HepG2 (cell line): ENCODE measurements around the gene SH2D3A. TPM values are rescaled to one million over a fixed set of nuclear protein-coding genes. Genes with fewer than 3 reads are reported as not detected.

Experiments used
- BATF2 ChIP-seq: sonication (generic); formaldehyde crosslinking; IDR thresholded peaks from 2 replicates; pipeline ENCODE4 v1.8.0; 2022; ENCODE audit warnings: mild to moderate bottlenecking, missing genetic modification reagents, moderate library complexity
- ELF1 ChIP-seq: sonication (generic); formaldehyde crosslinking; IDR thresholded peaks from 2 replicates; pipeline ENCODE4 v1.4.0; 2020; ENCODE audit warnings: missing genetic modification reagents
- GRHL1 ChIP-seq: sonication (generic); formaldehyde crosslinking; conservative IDR thresholded peaks from 2 replicates; pipeline ENCODE4 v1.8.0; 2022; ENCODE audit warnings: missing genetic modification reagents
- HCFC1 ChIP-seq: fragments of 150-350 bp; IDR thresholded peaks from 2 replicates; pipeline ENCODE4 v1.6.1; 2014; ENCODE audit warnings: low read depth, low read length
- KLF11 ChIP-seq: IDR thresholded peaks from 2 replicates; pipeline ENCODE4 v1.6.1; 2016; ENCODE audit warnings: missing compliant biosample characterization
- NBN ChIP-seq: fragments of 450-650 bp; conservative IDR thresholded peaks from 2 replicates; pipeline ENCODE4 v1.6.1; 2017
- NCOA1 ChIP-seq: sonication (generic); formaldehyde crosslinking; IDR thresholded peaks from 2 replicates; pipeline ENCODE4 v1.9.0; 2021; ENCODE audit warnings: missing genetic modification reagents
- PLSCR1 ChIP-seq: sonication (generic); formaldehyde crosslinking; IDR thresholded peaks from 2 replicates; pipeline ENCODE4 v1.5.0; 2020; ENCODE audit warnings: missing genetic modification reagents, mild to moderate bottlenecking, borderline replicate concordance
- PRMT3 ChIP-seq: sonication (generic); formaldehyde crosslinking; IDR thresholded peaks from 2 replicates; pipeline ENCODE4 v1.8.1; 2022; ENCODE audit warnings: low read depth, mild to moderate bottlenecking, moderate library complexity, missing genetic modification reagents, borderline replicate concordance
- REPIN1 ChIP-seq: sonication (generic); formaldehyde crosslinking; IDR thresholded peaks from 2 replicates; pipeline ENCODE4 v1.8.0; 2022; ENCODE audit warnings: missing genetic modification reagents, low read depth, mild to moderate bottlenecking, borderline replicate concordance
- SETDB1 ChIP-seq: sonication (generic); formaldehyde crosslinking; IDR thresholded peaks from 2 replicates; pipeline ENCODE4 v1.5.1; 2020; ENCODE audit warnings: missing genetic modification reagents, mild to moderate bottlenecking, borderline replicate concordance
- ZKSCAN8 ChIP-seq: IDR thresholded peaks from 2 replicates; pipeline ENCODE4 v1.6.1; 2016; ENCODE audit warnings: borderline replicate concordance, missing genetic modification reagents, missing compliant biosample characterization
- ZNF101 ChIP-seq: sonication (generic); formaldehyde crosslinking; IDR thresholded peaks from 2 replicates; pipeline ENCODE4 v1.4.0; 2020; ENCODE audit warnings: mild to moderate bottlenecking, low read depth, missing genetic modification reagents, borderline replicate concordance
- ZNF275 ChIP-seq: sonication (generic); formaldehyde crosslinking; IDR thresholded peaks from 2 replicates; pipeline ENCODE4 v1.8.0; 2022; ENCODE audit warnings: missing genetic modification reagents, mild to moderate bottlenecking, inconsistent platforms, borderline replicate concordance
- ZNF337 ChIP-seq: sonication (generic); formaldehyde crosslinking; IDR thresholded peaks from 2 replicates; pipeline ENCODE4 v1.5.1; 2020; ENCODE audit warnings: missing genetic modification reagents, low read depth, mild to moderate bottlenecking, borderline replicate concordance
- ZNF350 ChIP-seq: sonication (generic); formaldehyde crosslinking; IDR thresholded peaks from 2 replicates; pipeline ENCODE4 v1.4.0; 2020; ENCODE audit warnings: mild to moderate bottlenecking, low read depth, missing genetic modification reagents, borderline replicate concordance
- ZNF629 ChIP-seq: sonication (generic); formaldehyde crosslinking; conservative IDR thresholded peaks from 2 replicates; pipeline ENCODE4 v1.5.0; 2020; ENCODE audit warnings: missing genetic modification reagents
- ZNF660 ChIP-seq: sonication (generic); formaldehyde crosslinking; IDR thresholded peaks from 2 replicates; pipeline ENCODE4 v1.5.1; 2020; ENCODE audit warnings: mild to moderate bottlenecking, low read depth, missing genetic modification reagents, borderline replicate concordance
- ZNF704 ChIP-seq: sonication (generic); formaldehyde crosslinking; IDR thresholded peaks from 2 replicates; pipeline ENCODE4 v1.8.1; 2023; ENCODE audit warnings: mild to moderate bottlenecking, inconsistent platforms, moderate library complexity, missing genetic modification reagents, borderline replicate concordance
- ZNF780A ChIP-seq: sonication (generic); formaldehyde crosslinking; IDR thresholded peaks from 2 replicates; pipeline ENCODE4 v1.8.0; 2022; ENCODE audit warnings: mild to moderate bottlenecking, missing genetic modification reagents, moderate library complexity
- ZNF790 ChIP-seq: sonication (generic); formaldehyde crosslinking; IDR thresholded peaks from 2 replicates; pipeline ENCODE4 v1.8.0; 2022; ENCODE audit warnings: missing genetic modification reagents, mild to moderate bottlenecking, borderline replicate concordance
- ZNF878 ChIP-seq: sonication (generic); formaldehyde crosslinking; IDR thresholded peaks from 2 replicates; pipeline ENCODE4 v1.8.1; 2023; ENCODE audit warnings: mild to moderate bottlenecking, missing genetic modification reagents, moderate library complexity
- ZNF879 ChIP-seq: sonication (generic); formaldehyde crosslinking; IDR thresholded peaks from 2 replicates; pipeline ENCODE4 v1.8.1; 2023; ENCODE audit warnings: missing genetic modification reagents
- ZSCAN9 ChIP-seq: IDR thresholded peaks from 2 replicates; pipeline ENCODE4 v1.6.1; 2016; ENCODE audit warnings: borderline replicate concordance
- polyA plus RNA-seq, 8 experiments: library from polyadenylated mRNA; depleted of rRNA in 3 of 8; stranded (reverse) in 7 of 8; unstranded in 1 of 8; fragments of >200 nt; fragmentation: Illumina TruSeq in 4 of 8; extraction: Trizol in 4 of 8; gene quantifications; 2 replicates each; pipeline versions ENCODE4 v1.2.1 to v1.2.3, GENCODE V29; 2011 to 2016; ENCODE audit warnings: low read depth in 4 of 8, missing spikeins in 1 of 8, mixed read lengths in 1 of 8; ENCODE audit not compliant: insufficient read depth in 1 of 8
- total RNA-seq, 5 experiments: library from RNA; depleted of rRNA; stranded (reverse); fragments of >200 nt; fragmentation: Illumina TruSeq; extraction: Trizol; gene quantifications; 2 replicates each; pipeline ENCODE4 v1.2.3, GENCODE V29; 2016; ENCODE audit warnings: low read depth in 1 of 5

The SH2D3A gene
- total and polyA plus RNA-seq, 2 of the 13 experiments (the other 11 are each of a cell fraction or from before 2014, with no cell fraction given) = 1.0 to 2.2 TPM

- no peak for TF ChIP-seq ZNF660 (CRISPR knock-in tag)
- no peak; the same call in 1 of the 2 replicates for TF ChIP-seq ZNF275 (CRISPR knock-in tag)
- TF ChIP-seq ZNF337 (CRISPR knock-in tag) = peak; percentile 12; the same call in 1 of the 2 replicates
- TF ChIP-seq PRMT3 = no peak
- TF ChIP-seq REPIN1 (CRISPR knock-in tag) = no peak
- TF ChIP-seq NBN = no peak
- TF ChIP-seq ZNF101 (CRISPR knock-in tag) = no peak
- TF ChIP-seq SETDB1 (CRISPR knock-in tag) = no peak
- no peak for TF ChIP-seq GRHL1 (CRISPR knock-in tag)
- no peak for TF ChIP-seq PLSCR1
- TF ChIP-seq ZNF350 = peak; percentile 83
- TF ChIP-seq ZKSCAN8 (CRISPR knock-in tag) = no peak
- peak; percentile 56; the same call in 1 of the 2 replicates for TF ChIP-seq KLF11 (CRISPR knock-in tag)
- no peak for TF ChIP-seq BATF2 (CRISPR knock-in tag)
- no peak for TF ChIP-seq NCOA1
- no peak for TF ChIP-seq ZNF780A (CRISPR knock-in tag)
- no peak; the same call in 1 of the 2 replicates for TF ChIP-seq ELF1 (CRISPR knock-in tag)
- TF ChIP-seq ZNF790 (CRISPR knock-in tag) = peak; percentile 35; the same call in 1 of the 2 replicates
- TF ChIP-seq ZNF879 = no peak
- no peak for TF ChIP-seq ZNF704 (CRISPR knock-in tag)
- no peak for TF ChIP-seq ZNF629
- 0 out of 2 replicates have a peak, but pooled peaks have one; percentile 68 for TF ChIP-seq ZSCAN9 (CRISPR knock-in tag)
- TF ChIP-seq ZNF878 = peak; percentile 90
- TF ChIP-seq HCFC1 = no peak
Measured at GRCh38 chr19:6752256-6753177, 14.7 kb downstream of the SH2D3A start (continued).
